NCI-H2171 (cell line): Measurements from ENCODE around the gene KEAP1.

Experiments used
- DNase-seq: peaks from one replicate; lab custom pipeline; 2025; lab: John Stamatoyannopoulos, UW

KEAP1 gene

DNA sequence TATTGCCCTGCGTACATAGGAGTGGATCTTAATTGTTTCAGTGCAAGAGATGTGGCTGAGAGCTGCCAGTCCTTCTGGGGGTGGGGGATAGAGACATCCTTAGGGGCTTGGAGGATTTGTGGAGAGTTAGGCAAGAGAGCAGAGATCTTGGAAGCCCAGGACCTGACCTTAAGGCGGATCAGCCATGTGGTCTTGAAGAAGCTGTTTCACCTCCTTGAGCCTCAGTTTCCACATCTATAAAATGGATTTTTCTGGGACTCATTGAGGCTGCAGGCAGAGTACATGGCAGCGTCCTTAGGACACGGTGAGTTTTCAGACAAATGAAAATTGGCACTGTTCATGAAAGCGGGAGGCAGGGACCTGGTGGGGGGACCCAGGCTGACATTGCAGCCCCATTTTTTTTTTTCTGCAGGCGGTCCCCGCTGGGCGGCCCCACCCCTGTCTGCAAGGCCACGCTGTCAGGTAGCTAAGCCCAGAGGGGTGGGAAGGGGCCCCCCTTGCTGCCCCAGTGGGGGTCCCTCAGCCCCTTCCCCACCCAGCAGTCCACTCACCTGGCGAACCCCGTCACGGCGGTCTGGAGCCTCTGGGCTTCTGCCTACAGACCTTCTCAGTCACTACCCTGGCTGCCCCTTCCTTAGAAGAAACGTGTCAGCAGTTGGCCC is 52.8 kb downstream of the KEAP1 start:
- no peak for DNase-seq

- no peak for DNase-seq
These were observed 54.1 kb downstream of the KEAP1 start for GRCh38 chr19:10449037-10449436.

DNA sequence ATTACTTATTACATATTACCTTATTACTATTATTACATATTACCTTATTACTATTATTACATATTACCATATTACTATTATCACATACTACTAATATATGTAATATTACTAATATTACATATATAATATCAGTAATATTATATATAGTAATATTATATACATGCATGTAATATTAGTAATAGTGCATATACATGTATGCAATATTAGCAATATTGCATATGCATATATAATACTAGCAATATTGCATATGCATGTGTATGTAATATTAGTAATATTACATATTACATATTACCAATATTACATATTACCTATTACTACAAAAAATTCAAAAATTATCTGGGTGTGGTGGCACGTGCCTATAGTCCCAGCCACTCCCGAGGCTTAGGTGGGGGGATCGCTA is 60.5 kb downstream of the KEAP1 start:
- DNase-seq, result no peak

- no peak for DNase-seq
These were observed 63.6 kb downstream of the KEAP1 start for GRCh38 chr19:10439588-10439987.
